Skeletal muscle satellite cell (primary cell): Measurements from ENCODE around the gene RIC8B.
A peak's percentile ranks its signal among the peaks of the same experiment; 100 is the strongest.

Experiments used
- H3K27me3 ChIP-seq: 2 replicates; pipeline ENCODE4 v1.7.0; 2013; ENCODE audit warnings: low read length; ENCODE audit not compliant: control insufficient read depth, insufficient read depth
- H3K36me3 ChIP-seq: 2 replicates; pipeline ENCODE4 v1.7.0; 2013; ENCODE audit warnings: mild to moderate bottlenecking, control low read depth, low read length; ENCODE audit not compliant: insufficient read depth
- H3K4me1 ChIP-seq: 2 replicates; pipeline ENCODE4 v1.7.0; 2013; ENCODE audit warnings: low read length; ENCODE audit not compliant: control insufficient read depth, insufficient read depth
- H3K4me2 ChIP-seq: 2 replicates; pipeline ENCODE4 v1.7.0; 2013; ENCODE audit warnings: mild to moderate bottlenecking, low read length
- H3K4me3 ChIP-seq: 2 replicates; pipeline ENCODE4 v1.7.0; 2013; ENCODE audit warnings: low read length
- H3K9ac ChIP-seq: 2 replicates; pipeline ENCODE4 v1.7.0; 2013; ENCODE audit warnings: mild to moderate bottlenecking, low read depth, low read length, moderate library complexity
- H3K9me3 ChIP-seq: replicated peaks from 2 replicates; pipeline ENCODE4 v1.7.0; 2013; ENCODE audit warnings: mild to moderate bottlenecking, control low read depth, low read length

RIC8B gene

GRCh38 chr12:106861984-106862916 is 87.8 kb downstream of the RIC8B start:
- no peaks in the 10 kb centered on the region for H3K9me3 ChIP-seq
- H3K4me3 ChIP-seq, result no peak overlapping the region
- H3K36me3 ChIP-seq, result peaks cover 9% of the 10 kb centered on the region
- H3K4me2 ChIP-seq, result peak overlapping the region; percentile 41
- no peaks in the 10 kb centered on the region for H3K27me3 ChIP-seq
- no peak overlapping the region for H3K9ac ChIP-seq
- H3K4me1 ChIP-seq, result peaks cover 37% of the 10 kb centered on the region

- Histone ChIP-seq H3K36me3 (peaks cover 9% of the 10 kb centered on the region), H3K9me3 (no peaks in the 10 kb centered on the region), H3K4me3 (no peak overlapping the region), H3K27me3 (no peaks in the 10 kb centered on the region), H3K4me2 (no peak overlapping the region), H3K9ac (no peak overlapping the region), H3K4me1 (peaks cover 37% of the 10 kb centered on the region)
Observed at GRCh38 chr12:106863189-106863588, 88.7 kb downstream of the RIC8B start.

GRCh38 chr12:106865683-106866082 is 91.2 kb downstream of the RIC8B start:
- Histone ChIP-seq H3K36me3 (peaks cover 3% of the 10 kb centered on the region), H3K4me2 (no peak overlapping the region), H3K4me1 (peaks cover 37% of the 10 kb centered on the region), H3K9me3 (no peaks in the 10 kb centered on the region), H3K27me3 (no peaks in the 10 kb centered on the region), H3K9ac (no peak overlapping the region), H3K4me3 (no peak overlapping the region)

- no peaks in the 10 kb centered on the region for H3K27me3 ChIP-seq
- no peak overlapping the region for H3K9ac ChIP-seq
- H3K4me2 ChIP-seq, result peak overlapping the region; percentile 18
- no peaks in the 10 kb centered on the region for H3K9me3 ChIP-seq
- H3K4me3 ChIP-seq, result no peak overlapping the region
- peaks cover 39% of the 10 kb centered on the region for H3K4me1 ChIP-seq
- peaks cover 3% of the 10 kb centered on the region for H3K36me3 ChIP-seq
Observed at GRCh38 chr12:106866426-106867080, 92.1 kb downstream of the RIC8B start.

- peaks cover 33% of the 10 kb centered on the region for H3K4me1 ChIP-seq
- no peak overlapping the region for H3K4me2 ChIP-seq
- no peaks in the 10 kb centered on the region for H3K9me3 ChIP-seq
- H3K27me3 ChIP-seq, result no peaks in the 10 kb centered on the region
- H3K4me3 ChIP-seq, result no peak overlapping the region
- peaks cover 3% of the 10 kb centered on the region for H3K36me3 ChIP-seq
- H3K9ac ChIP-seq, result no peak overlapping the region
Observed at GRCh38 chr12:106867651-106868050, 93.2 kb downstream of the RIC8B start.

GRCh38 chr12:106868982-106869700 is 94.7 kb downstream of the RIC8B start:
- Histone ChIP-seq H3K4me3 (no peak overlapping the region), H3K27me3 (no peaks in the 10 kb centered on the region), H3K4me1 (peaks cover 27% of the 10 kb centered on the region), H3K9me3 (no peaks in the 10 kb centered on the region), H3K9ac (no peak overlapping the region), H3K4me2 (no peak overlapping the region), H3K36me3 (peaks cover 5% of the 10 kb centered on the region)

- Histone ChIP-seq H3K9me3 (no peaks in the 10 kb centered on the region), H3K4me3 (no peak overlapping the region), H3K27me3 (no peaks in the 10 kb centered on the region), H3K4me2 (no peak overlapping the region), H3K4me1 (peaks cover 27% of the 10 kb centered on the region), H3K9ac (no peak overlapping the region), H3K36me3 (peaks cover 8% of the 10 kb centered on the region)
Observed at GRCh38 chr12:106870116-106870515, 95.6 kb downstream of the RIC8B start.

GRCh38 chr12:106871477-106871876 is 97.0 kb downstream of the RIC8B start:
- Histone ChIP-seq H3K27me3 (no peaks in the 10 kb centered on the region), H3K9me3 (no peaks in the 10 kb centered on the region), H3K36me3 (peaks cover 8% of the 10 kb centered on the region), H3K9ac (no peak overlapping the region), H3K4me2 (no peak overlapping the region), H3K4me1 (peaks cover 17% of the 10 kb centered on the region), H3K4me3 (no peak overlapping the region)

GRCh38 chr12:106873983-106874382 is 99.5 kb downstream of the RIC8B start:
- Histone ChIP-seq H3K4me3 (no peak overlapping the region), H3K27me3 (no peaks in the 10 kb centered on the region), H3K9ac (no peak overlapping the region), H3K9me3 (no peaks in the 10 kb centered on the region), H3K4me1 (peaks cover 12% of the 10 kb centered on the region), H3K36me3 (peaks cover 8% of the 10 kb centered on the region), H3K4me2 (no peak overlapping the region)

- H3K9me3 ChIP-seq, result no peaks in the 10 kb centered on the region
- H3K4me3 ChIP-seq, result no peak overlapping the region
- no peaks in the 10 kb centered on the region for H3K27me3 ChIP-seq
- H3K4me1 ChIP-seq, result peaks cover 10% of the 10 kb centered on the region
- H3K4me2 ChIP-seq, result no peak overlapping the region
- H3K9ac ChIP-seq, result no peak overlapping the region
- H3K36me3 ChIP-seq, result peaks cover 11% of the 10 kb centered on the region
Observed at GRCh38 chr12:106878804-106879203, 104.3 kb downstream of the RIC8B start.

GRCh38 chr12:106879612-106880011 is 105.1 kb downstream of the RIC8B start:
- Histone ChIP-seq H3K9ac (no peak overlapping the region), H3K4me1 (peaks cover 10% of the 10 kb centered on the region), H3K9me3 (no peaks in the 10 kb centered on the region), H3K4me2 (no peak overlapping the region), H3K36me3 (peaks cover 9% of the 10 kb centered on the region), H3K27me3 (no peaks in the 10 kb centered on the region), H3K4me3 (no peak overlapping the region)
